ENCODE results near the gene SLC35E1.

Gene SLC35E1
- total RNA-seq, result 30.6 to 97.7 (median 74.7) reads per million in 17 experiments

DNA sequence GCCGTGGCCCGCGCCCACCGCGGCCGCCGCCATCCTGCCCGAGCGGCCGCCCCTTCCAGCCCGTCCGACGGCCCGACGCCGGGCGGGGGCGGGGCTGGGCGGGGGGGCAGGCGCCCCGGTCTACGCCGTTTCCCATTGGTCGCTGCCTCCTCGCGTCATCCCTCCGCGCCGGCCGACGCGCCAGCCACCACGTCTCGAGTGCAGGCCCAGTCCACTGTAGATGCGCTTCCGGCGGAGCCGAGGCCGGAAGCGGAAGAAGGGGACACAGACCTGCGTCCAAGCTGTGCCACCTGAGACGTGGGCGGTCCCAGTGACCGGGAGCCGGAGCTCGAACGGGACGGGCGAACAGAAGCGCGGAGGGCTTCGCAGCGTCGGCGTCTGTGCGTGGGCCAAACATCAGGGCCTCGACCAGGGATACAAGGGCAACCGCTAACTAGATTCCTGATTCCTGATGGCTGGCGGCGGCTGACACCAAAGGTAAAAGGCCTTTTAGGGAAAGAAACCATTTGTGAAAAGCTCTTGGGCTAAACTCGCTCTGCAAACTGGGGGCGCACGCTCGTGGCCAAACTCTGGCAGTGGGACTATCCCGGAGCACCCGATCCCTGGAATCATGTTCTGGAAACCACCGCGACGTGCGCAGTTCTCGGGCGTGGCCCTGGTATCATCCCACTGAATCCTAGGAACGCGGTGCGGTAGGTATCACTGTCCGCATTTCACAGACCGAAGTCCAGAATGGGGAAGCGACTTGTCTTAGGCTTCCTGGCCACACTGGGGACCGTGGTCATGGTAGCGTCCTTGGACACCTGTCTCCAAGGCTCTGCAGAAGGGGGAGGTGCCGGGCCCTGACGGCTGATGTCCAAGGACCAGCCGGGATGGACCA is at the start of gene SLC35E1:
Gene SLC35E1, minus strand, starts transcription at position 84 of the 880 bp plus-strand sequence. Its CDS starts 51 bp downstream, at position 33.
- peak; percentile 98 for DNase-seq

DNA sequence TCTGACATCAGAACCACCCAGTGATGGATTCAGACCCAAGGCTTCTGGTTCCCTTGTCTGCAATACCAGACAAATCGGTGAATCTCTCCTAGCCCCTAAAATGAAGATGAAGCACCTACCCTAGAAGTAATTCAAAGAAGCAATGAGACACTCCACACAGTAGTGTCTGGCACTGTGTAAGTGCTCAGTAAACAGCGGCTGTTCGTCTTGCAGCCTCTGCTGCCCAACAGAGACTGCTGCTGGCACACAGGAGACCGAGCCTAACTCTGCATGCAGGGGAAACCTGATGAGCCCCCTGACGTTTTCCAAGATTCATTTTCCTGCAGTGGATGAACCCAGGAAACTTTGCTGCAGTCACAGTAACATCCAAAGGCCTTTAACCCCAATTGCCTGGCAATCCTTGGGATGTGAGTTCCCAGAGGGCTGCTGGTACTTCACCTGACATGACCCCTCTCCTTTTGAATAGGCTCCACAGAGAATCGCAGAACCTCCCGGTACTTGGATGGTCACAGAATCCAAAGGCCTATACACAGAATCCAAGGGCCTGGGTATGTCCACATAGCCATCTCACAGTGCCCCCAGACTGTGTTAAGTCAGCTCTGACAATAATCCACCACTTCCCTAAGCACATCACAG is 49.1 kb upstream of the SLC35E1 start:
- DNase-seq, result no peak

DNA sequence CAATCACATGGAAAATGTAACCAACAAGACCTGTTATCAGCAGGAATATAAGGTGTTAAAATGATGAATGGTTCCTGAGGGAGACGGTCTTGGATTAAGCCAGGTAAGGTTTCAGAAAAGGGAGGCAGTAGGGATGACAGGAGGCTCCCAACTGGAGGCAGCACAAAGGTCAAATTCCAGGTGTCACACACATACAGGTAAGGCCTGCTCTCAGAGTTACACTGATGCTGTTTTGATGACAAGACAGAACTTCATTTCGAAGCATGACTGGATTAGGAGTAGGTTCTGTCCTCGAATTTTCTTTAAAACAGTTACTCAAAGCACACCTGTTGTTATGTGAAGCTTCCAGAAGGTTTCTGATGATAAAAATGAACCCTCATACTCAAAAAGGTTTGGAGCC is 48.4 kb upstream of the SLC35E1 start:
- DNase-seq, result no peak

DNA sequence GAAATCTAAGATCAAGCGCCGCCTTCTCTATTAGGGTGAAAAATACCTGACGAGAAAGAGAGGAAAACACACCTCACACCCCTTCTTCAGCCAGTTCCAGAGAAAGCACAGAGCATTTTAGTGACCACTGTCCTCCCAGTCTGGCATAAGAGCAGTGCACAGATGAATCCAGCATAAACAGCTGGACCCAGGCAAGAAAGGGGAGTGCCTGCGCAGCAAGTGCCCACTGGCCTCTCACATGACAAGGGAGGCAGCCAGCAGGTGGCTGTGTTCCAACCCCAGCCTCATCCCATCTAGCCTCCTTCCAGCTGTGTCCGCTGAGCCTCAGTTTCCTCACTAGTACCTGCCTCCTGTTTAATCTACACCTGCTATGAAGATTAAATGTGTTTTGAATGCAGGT is 47.8 kb upstream of the SLC35E1 start:
- DNase-seq, result no peak

DNA sequence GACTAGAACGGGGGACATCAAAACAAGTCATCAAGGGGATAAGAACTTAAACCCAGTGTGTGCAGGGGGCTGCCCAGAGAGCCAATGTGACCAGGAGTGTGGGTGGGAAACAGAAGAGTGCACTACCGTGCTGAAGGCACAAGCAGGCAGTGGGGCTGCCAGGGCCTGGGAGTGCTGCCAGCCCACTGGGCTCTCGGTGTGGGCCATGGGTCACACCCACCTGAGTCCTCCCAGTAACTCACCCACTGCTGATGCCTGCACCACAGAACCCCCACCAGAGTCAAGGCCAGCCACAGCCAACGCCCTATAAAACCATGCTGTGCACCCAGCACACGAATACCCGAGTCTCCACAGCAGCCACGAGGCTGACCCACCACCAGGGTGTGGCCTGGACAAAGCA is 47.2 kb upstream of the SLC35E1 start:
- no peak for DNase-seq

DNA sequence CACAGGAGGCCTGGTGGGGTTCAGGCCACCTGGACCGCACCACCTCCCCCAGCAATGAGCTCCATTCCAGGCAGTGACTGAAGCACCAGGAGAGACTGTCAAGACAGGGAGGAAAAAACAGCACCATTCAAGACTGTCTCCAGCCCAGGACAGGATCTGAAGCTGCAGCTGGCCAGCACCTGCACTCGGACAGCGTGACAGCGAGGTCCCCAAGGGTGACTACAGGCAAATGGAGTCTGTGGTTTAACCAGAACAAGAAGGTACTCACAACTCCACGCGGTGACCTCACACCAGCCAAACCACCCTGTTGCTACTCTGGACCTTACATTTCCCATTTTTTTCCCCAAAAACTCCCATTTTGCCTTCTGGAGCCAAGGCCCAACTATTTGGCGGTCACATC is 46.0 kb upstream of the SLC35E1 start:
- no peak for DNase-seq

DNA sequence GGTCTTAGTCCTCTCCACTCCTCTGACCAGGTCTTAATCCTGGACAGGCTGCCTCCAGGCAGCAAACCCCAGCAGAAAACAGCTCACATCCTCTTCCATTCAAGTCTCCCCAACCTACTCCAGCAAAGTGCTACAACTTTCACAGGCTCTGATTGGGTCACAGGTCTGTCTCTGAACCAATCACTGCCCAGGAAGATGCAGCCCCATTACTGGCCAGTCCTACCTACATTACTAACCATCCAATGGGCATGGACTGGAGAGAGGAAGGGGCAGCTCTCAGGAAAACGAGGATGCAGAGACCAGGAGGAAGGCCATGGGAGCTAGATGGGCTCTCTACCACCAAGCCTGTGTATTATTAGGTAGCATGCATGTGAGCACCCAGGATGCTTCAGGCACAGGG is 43.6 kb upstream of the SLC35E1 start:
- DNase-seq, result peak in 2 of 4 experiments; percentile 6 to 13

DNA sequence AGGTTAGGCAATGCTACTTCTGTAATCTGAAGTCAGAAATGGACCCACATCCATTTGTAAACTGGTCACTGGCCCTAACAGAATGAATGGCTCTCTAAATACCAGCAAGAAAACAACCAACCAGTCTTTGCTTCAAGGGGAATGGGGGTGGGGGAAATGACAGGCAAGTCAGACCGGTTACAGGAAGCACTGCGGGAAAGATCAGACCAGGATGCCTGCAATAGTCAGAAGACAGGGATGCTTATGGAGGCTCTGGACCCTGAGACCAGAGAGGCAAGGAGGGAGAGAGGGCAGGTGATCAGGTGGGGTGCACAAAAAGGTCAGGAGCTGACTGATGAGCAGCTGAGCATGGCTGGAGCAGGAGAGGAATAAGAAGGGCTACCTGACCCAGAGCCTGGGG is 42.7 kb upstream of the SLC35E1 start:
- DNase-seq, result no peak

DNA sequence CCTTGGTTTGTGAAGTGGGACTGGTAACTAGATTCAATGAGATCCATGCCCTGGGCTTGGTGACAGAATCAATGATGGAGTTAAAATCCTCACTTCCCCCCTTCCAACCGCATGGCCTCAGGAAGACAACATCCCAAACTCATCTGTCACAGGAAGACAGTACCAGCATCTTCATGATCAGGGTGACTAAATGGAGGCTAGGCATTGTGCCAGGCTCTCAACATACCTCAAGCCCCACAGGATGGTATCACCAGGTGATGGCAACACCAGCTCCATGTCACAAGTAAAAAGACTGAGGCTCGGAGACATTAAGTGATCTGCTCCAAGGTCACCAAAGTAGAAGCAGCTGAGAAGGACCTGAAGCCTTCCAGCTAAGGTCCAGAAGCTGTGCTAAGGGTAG is 41.6 kb upstream of the SLC35E1 start:
- no peak for DNase-seq

DNA sequence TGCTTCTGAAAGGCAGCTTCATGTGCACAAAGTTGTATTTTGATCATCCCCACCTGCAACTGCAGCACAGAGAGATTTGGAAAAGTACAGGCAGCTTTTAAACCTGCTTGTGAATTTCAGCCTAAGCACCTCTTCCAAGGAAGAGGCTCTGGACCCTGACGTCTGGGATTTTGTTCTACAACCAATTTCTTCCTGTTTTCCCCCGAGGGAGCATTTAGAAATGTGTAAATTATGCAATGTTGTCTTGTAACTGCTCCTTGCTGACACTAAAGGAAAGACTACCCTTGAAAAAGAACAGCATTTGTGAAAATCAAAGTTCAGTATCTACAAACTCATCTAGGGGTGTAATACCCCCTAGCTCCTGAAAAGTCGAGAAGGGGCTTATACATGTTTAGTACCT is 40.4 kb upstream of the SLC35E1 start:
- peak; percentile 22 to 60 (median 48) for DNase-seq

DNA sequence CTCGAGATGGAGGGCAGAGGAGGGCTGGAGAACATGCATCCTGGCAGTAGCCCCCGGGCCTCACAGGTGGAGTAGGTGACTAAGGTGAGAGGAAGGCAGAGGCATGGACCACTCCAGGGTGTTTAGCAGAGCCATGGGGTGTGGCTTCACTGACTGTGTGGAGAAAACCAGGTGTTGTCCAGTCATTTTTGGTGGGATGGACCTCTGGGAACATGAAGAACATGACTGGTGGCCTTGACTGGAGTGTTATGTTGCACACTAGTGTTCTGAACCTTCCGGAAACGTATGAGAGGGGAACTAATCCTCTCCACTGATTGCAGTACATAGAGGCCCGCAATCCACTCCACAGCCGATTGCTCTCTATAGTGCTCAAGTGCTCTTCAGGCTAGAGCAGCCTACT is 38.9 kb upstream of the SLC35E1 start:
- DNase-seq, result no peak

DNA sequence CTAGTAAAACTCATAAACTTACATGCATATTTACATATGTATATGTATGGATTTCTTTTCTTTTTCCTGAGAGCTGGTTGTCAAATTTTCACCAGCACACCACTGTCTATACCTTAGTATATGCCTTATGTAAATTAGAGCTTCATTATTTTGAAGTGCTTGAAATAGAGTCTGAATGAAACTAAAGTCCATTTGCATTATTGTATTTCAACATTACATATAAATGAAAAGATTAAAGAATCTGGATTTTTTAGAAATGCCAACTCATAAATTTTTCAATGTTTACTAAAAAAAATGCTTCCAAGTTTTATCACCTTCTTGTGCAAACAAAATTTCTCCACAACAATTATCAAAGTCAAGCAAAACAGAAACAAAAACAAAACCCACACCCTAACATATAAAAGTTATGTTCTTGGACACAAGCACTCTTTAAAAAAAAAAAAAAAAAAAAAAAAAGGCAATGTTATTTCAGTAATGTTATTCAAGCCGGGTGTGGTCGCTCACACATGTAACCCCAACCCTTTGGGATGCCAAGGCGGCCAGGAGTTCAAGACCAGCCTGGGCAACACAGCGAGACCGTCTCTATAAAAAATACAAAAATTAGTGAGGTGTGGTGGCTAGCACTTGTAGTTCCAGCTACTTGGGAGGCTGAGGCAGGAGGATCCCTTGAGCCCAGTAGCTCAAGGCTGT is 37.4 kb upstream of the SLC35E1 start:
- no peak for DNase-seq

DNA sequence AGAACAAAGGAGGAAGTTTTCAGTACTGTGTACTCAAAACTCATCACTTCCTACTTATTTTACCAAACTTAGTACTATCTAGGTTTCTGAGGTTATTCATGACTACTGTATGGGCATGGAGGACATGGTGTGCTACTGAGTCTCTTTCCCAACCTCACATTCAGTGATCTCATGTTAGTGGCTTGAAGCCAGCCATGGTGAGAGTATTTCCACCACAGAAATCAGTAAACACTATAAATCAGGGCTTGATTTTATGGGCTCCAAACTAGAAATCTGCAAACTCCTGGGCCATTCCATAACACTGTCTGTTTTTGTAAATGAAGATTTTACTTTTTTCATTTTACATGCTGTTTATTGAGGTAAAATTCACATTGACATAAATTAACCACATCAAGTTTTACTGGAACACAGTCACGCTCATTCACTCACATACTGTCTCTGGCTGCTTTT is 36.1 kb upstream of the SLC35E1 start:
- DNase-seq, result peak; percentile 63 to 84 (median 70)

DNA sequence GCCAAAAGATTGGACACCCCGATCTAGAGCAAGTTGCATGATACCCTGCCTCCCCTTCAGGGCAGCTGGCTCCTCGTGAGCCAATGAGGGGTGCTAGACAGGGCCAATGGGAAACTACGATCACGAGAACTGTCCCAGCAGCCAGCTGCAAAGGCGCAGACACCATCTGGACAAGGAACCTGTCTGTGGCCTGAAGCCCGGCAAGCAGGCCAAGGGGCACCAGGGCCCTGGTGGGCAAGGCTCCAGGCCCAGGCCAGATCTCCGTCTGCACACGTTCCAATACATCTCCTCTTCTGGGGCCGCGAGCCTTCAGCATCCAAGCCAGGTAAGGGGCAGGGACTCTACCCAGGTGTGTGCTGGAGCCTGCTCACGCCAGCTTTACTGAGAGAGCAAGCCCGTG is 35.6 kb upstream of the SLC35E1 start:
- DNase-seq, result no peak

DNA sequence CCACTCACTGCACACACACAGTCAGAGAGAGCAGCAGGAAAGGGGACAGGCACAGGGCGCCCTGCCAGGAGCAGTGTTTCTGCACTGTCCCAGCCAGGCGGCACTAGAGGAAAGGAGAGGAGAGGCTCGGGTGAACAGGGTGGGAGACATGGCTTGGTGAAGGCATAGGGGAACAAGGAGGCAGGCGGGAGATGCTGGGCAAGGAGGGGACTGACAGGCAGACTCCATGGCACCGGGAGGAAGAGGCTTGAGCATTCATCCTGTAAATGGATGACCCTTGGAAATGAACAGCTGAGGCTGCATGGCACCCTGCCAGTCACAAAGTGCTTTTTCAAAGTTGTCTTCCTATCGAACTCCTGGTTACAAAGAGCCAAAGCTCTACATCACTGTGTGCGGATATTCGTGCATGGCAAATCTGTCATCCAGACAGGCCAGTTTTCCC is 33.4 kb upstream of the SLC35E1 start:
- DNase-seq, result no peak

DNA sequence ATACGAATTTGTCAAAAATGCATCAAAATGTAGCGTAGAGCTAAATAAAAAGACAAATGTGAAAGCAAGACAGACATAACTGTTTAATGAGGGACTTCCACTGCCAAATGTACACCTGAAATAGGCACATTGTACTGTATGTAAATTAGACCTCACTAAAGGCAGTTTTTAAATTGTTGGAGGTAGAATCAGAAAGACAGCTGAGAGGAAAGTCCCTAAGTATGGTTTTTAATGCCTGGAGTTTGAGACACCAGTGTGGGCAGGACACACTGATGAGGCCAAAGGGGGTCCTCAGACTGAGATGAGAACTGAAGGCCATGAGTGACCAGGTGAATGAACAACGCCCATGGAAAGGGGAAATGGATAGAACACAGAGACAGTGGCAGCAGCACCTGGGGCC is 32.9 kb upstream of the SLC35E1 start:
- no peak for DNase-seq

DNA sequence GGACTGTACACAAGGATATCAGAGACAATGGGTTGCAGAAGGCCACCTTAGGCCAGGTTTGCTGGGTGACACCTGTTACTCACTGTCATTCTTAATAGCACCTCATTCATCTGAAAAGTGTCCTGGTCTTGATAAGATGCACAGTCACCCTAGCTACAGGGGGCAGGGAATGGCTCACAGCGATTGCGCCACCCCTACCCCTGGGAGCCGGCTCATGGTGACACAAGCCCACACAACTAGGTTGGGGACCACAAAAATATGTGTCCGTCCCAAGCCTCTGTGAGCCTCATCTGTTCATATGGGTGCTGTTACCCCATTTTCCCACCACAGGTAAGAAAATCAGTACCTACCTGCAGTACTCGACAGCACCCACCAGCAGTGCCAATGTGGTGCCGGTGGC is 32.4 kb upstream of the SLC35E1 start:
- no peak for DNase-seq

DNA sequence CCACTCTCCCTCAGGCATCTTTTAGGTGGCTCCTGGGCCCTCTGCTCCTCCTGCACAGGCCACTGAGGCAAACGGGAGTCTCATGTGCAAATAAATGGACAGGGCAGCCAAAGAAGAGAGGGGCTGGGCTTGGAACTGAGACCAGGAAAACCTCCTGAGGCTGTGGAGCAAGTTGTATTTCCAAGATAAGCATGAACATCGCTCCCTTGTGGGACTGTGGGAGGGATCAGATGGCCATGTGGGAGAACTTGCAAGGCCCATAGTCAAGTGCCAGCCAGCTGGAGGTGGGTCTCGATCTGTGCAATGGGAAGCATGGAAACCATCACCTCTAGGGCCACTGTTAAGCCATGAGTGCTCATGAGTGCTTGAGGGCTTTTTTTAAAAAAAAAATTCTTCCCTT is 30.9 kb upstream of the SLC35E1 start:
- DNase-seq, result no peak

DNA sequence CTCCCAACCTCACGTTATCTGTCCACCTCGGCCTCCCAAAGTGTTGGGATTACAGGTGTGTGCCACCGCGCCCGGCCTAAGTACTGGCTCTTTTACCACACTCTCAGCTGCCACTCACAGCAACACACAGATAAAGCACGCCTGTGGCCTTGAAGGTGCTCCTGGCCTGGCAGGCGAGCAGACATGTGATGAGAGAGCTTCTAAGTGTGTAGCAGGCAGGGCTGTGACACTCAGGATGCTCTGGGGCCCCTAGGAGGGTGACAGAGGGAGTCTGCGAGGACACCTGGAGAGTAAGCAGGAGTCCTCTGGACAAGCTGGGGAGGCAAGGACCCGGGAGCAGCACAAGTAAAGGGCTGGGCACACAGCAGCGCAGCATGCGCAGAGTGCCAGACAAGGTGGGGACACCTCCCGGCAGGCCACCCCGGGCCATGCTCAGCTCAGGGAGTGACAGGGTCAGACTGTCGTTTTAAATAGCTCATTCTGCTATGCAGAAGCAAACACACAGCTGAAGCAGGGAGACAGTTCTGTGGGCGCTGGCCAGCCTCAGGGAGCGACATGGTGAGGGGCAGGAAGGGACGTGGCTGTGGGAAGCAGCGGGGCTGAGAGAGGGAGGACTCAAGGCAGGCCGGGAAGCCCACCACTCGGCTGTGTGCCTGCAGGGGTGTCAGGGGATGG is 29.3 kb upstream of the SLC35E1 start:
- DNase-seq, result no peak

DNA sequence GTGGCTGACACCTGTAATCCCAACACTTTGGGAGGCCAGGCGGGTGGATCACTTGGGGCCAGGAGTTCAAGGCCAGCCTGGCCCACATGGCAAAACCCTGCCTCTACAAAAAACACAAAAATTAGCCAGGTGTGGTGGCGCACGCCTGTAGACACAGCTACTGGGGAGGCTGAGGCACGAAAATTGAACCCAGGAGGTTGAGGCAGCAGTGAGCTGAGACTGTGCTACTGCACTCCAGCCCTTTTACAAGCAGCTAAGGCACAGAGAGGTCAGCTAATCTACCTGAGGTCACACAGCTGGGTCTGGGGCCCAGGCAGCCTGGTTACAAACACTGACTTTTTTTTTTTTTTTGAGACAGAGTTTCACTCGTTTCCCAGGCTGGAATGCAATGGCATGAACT is 28.6 kb upstream of the SLC35E1 start:
- no peak for DNase-seq

DNA sequence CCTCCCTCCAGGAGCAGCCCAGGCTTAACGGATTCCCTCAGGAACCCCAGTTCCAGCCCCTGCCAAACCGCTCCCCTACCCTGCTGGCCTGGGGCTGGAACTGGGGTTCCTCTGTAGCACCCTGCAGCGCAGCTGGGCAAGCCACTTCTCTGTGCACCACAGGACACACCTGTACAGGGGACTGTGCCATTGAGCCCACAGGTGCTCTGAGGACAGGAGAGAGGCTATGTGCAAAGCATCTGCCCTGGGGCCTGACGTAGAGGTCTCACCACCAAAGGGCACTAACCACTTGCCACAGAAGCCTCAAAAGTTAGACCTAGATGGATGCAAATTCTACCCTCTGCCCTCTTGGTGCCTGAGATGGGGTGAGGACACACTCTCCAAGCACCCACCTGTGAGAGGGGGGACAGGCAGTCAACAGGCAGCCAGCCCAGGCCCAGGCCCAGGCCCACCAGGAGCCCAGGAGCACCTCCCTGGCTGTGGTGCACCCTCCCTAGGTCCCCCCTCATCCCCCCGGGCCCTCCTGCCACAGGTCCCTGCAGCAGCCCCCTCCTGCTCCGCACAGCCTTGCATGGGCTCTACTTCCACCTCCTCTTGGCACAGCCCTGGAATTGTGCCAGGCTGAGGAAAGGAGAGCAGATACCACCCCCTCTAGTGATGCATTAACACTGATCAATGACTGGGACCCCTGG is 27.6 kb upstream of the SLC35E1 start:
- DNase-seq, result no peak

DNA sequence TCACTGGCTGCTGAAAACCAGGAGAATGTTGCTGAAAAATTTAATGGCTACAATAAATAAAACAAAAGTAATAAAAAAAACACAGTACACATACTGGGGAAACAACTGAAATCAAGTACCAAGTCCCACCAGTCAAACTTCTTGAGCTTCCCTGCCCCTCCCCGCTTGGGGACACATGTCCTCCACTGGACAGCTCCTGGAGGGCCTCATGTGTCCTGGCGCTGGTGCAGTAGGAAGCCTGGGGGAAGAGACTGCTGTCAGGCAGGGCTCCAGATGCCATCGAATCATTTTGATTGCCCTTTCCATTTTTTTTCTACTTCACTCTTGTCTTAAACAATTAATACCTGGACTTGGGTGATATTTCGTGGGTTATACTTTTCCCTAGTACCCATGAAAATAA is 26.6 kb upstream of the SLC35E1 start:
- DNase-seq, result no peak

All from suppressor macrophage (primary cell).